ENCODE results near the gene CLDN25.

GRCh38 chr11:113760241-113760640 is 19.4 kb upstream of the CLDN25 start:
- no peak for TF ChIP-seq CTCF (IDR thresholded peaks at IDR 0.05; ENCODE audit: borderline replicate concordance, extremely low read depth, low read length, poor library complexity, severe bottlenecking)
- TF ChIP-seq EZH2 (IDR thresholded peaks at IDR 0.05; ENCODE audit: borderline replicate concordance, low read depth, low read length, severe bottlenecking): no peak
